GM15510 (cell line): Measurements from ENCODE around the gene UBAP1L.

ENCODE experiments used
- POLR2A ChIP-seq: IDR thresholded peaks from 3 replicates; pipeline ENCODE4 v1.6.1; 2011; ENCODE audit warnings: borderline replicate concordance; ENCODE audit not compliant: insufficient read length; ENCODE audit errors: extremely low read depth

Gene UBAP1L

DNA sequence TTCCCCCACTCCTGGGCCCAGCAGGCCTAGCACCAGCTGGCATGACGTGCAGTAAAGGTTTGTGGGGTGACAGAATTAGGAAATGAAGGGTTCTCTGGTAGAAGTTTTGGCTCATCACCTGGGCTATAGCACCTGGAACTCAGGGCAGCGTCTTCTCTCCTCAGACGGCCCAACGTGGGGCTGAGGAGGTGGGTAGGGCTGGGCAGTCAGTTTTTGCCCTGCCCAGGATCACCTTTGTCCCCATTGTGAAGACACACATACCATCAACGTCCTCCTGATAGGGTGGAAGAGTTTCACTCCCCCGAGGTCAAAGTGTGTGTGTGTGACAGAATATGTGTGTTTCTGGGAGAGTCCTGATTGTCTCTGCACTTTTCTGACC is 26.4 kb downstream of the UBAP1L start:
- no peak for TF ChIP-seq POLR2A

DNA sequence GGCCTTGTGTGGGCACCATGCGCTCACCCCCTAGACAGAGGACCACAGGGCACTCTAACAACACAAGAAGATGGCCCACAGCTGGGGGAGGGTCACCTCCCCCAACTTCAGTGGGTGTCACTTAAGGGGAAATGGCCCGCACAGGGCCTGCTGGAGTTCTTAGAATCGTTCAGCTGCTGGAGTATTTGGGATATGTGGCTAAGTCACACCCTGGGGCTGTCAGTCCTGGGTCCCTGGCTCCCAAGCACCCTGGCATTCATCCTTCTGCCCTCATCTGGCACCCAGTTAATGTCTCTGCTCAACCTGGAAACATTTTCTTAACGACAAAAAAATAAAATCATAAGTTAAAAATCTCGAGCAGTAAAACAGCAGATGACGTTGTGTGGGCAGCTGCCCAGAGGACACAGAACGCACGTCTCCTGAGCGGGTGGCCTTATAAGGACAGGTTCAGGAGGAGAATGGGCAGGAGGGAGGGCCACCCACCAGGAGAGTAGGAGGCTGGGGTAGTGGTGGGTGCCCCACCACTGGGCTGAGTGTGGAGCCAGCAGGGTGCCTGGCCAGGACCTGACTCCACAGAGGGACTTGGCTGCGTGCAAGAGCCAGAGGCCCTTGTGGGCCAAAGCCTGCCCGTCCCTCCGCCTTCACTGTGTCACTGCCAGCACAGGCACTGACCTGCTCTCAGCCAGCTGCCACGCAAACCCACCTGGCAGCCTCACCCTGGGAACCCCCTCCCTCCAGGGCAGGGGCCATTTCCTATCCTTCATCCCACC is 26.9 kb downstream of the UBAP1L start:
- no peak for TF ChIP-seq POLR2A

- TF ChIP-seq POLR2A = no peak
Observed at GRCh38 chr15:65087411-65087810, 27.6 kb downstream of the UBAP1L start.

GRCh38 chr15:65086680-65087111 is 28.3 kb downstream of the UBAP1L start:
- TF ChIP-seq POLR2A = no peak

- TF ChIP-seq POLR2A = no peak
Observed at GRCh38 chr15:65085990-65086679, 28.9 kb downstream of the UBAP1L start.

DNA sequence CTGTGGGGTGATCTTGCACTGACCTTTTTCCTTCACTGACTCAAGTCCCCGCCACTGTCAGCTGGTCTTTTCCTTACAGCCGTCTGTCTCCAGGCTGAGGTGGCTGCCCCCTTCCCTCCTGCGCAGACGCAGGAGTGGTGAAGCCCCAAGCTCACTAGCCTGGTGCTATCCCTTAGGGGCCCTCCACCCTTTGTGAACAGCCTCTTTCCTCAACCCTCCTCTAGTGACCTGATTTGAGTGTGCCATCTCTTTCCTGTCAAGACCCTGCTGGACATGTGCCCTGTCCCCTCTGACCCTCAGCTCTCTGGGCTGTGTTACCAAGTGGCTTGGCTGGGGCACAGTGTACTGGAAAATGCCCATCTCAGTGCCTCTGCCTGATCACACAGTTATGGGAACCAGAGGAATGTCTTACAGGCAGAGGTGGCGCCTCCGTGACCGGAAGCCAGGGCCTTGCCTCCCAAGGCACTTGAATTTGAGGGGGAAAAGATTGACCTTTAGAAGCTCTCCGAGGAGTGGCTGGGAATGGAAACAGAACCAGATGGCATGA is 29.7 kb downstream of the UBAP1L start:
- TF ChIP-seq POLR2A = no peak

GRCh38 chr15:65084500-65085206 is 30.3 kb downstream of the UBAP1L start:
- TF ChIP-seq POLR2A = no peak

DNA sequence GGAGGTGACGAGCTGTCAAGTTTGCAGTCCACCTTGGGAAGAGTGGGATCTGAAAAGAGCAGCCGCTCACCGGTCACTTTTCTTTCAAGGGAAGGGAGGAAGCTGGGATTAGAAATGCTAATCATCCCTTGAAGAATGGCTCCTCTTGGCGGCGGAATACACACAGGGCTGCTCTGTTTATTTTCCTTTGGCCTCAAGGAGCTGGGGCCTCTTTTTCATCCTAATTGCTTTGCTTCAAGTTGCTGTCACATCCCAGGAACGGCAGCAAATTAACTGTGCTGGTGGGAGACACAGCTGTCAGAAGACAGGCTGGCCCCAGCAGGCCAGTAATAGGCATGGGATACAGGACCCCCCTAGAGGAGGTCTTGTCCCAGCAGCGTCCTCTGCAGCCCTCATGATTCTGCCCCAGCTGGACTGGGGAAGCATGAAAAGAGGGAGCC is 31.7 kb downstream of the UBAP1L start:
- TF ChIP-seq POLR2A = no peak

DNA sequence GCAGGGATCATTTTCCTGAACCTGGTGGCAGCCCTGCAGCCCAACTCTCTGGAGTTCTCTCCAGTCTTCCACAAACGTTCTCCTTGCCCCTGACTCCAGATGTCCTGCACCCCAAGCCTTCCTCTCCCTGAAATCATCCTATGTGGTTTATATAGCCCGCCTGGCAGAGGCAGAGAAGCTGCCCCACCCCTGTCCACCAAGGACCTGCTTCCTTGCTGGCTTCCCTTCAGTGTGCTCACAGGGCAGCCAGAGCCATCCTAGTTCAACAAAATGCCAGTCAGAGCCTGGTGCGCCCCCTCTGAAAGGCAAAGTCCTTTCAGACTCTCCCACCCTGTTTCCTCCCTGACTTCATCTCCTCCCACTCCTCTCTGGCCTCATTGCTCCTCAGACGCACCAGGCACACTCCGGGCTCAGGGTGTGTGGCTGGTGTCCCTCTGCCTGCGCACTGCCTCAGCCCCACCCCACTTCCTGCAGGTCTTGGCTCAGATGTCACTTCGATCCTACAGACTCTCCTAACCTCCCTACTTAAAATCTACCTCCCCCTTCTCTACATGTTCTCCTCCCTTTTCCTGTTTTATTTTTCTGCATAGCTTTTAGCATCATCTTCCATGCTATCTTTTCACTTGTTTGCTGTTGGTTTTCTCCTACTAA is 32.6 kb downstream of the UBAP1L start:
- TF ChIP-seq POLR2A = no peak

- no peak for TF ChIP-seq POLR2A
Observed at GRCh38 chr15:65081758-65082157, 33.2 kb downstream of the UBAP1L start.

DNA sequence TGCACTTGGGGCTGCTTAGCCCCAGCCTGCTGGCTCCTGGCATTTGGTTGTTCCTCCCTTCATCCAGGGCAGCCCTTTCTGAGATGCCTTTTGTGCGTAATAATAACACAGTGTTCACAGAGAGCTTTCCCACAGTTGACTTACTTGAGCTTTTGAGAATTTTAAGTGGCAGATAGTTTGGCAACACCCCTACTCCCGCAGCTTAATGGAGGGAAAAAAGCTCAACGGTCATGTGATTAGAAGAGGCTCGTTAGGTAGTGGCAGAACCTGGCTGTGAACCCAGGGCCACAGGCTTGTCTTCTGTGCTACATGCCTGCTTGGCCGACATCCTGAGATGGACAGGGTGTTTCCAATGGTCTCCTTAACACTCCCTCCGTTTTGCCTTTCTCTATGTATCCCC is 33.7 kb downstream of the UBAP1L start:
- TF ChIP-seq POLR2A = no peak

DNA sequence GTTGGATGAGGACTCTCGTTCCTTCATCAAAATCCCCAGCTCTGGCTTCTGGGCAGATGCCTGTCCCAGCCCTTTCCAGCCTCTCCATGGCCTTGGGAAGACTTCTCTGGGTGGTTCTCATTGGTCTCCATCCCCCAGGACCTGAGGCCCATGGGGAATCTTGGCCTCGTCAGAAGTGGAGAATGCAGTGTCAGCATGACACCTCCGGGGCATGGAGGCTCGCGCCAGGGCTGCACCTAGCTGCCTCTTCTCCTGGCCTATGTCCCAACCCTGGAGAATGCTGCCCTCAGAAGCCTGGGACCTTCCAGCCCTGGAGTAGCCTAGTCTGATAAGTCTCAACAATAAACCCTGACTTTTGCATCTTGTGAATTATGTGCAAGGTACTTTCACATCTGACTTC is 35.4 kb downstream of the UBAP1L start:
- TF ChIP-seq POLR2A = no peak

DNA sequence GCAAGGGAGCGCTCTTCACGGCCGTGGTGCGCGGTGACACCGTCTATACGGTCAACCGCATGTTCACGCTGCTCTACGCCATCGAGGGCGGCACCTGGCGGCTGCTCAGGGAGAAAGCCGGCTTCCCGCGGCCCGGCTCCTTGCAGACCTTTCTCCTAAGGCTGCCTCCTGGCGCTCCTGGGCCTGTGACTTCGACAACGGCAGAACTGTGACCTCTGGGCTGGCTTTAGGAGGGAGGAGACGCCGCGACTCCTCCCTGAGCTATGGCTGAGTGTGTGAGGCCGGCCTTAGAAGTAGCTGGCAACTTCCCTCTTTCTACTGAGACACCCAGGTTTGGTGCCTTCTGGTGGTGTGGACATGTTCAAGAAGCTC is 37.0 kb downstream of the UBAP1L start:
- TF ChIP-seq POLR2A = no peak

DNA sequence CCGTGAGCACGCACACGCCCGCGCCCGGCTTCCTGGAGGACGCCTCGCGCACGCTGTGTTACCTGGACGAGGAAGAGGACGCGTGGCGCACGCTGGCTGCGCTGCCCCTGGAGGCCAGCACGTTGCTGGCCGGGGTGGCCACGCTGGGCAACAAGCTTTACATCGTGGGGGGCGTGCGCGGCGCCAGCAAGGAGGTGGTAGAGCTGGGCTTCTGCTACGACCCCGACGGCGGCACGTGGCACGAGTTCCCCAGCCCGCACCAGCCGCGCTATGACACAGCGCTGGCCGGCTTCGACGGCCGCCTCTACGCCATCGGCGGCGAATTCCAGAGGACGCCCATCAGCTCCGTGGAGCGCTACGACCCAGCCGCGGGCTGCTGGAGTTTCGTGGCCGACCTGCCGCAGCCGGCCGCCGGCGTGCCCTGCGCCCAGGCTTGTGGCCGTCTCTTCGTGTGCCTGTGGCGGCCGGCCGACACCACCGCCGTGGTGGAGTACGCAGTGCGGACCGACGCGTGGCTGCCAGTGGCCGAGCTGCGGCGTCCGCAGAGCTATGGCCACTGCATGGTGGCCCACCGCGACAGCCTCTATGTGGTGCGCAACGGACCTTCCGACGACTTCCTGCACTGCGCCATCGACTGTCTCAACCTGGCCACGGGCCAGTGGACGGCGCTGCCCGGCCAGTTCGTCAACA is 37.6 kb downstream of the UBAP1L start:
- no peak for TF ChIP-seq POLR2A
